Cardiac fibroblast (primary cell): ENCODE measurements around the gene PIGS.

ENCODE experiments used
- DNase-seq, 2 donors: peaks; one replicate each; pipeline versions ENCODE4 v3.0.0 to v3.0.0-alpha.2; 2010; ENCODE audit warnings: low read depth in 2 of 2
- H3K4me3 ChIP-seq, 2 donors: replicated peaks in 1 of 2; 1 replicate in 1 of 2; 2 replicates in 1 of 2; pipeline ENCODE4 v1.5.1; 2011; ENCODE audit warnings: low read depth in 2 of 2, low read length in 2 of 2, mild to moderate bottlenecking in 2 of 2, moderate library complexity in 1 of 2
- CTCF ChIP-seq: IDR thresholded peaks from one replicate; pipeline ENCODE4 v1.5.1; 2011; ENCODE audit warnings: low read depth, mild to moderate bottlenecking, low read length, inconsistent platforms

The PIGS gene

GRCh38 chr17:28571361-28572122 is at the start of gene PIGS:
PIGS (minus strand) TSS chr17:28571524; CDS start chr17:28571496, 28 bp downstream.
- no peak for TF ChIP-seq CTCF
- peak within 1 kb of the TSS; percentile 97 to 100 for H3K4me3 ChIP-seq
- peak; percentile 87 to 91 for DNase-seq

GRCh38 chr17:28620010-28620409 is 48.7 kb upstream of the PIGS start:
- H3K4me3 ChIP-seq, result no peak overlapping the region
- no peak for TF ChIP-seq CTCF
- no peak for DNase-seq

- no peak for TF ChIP-seq CTCF
- no peak overlapping the region for H3K4me3 ChIP-seq
Measured at GRCh38 chr17:28618464-28618863, 47.1 kb upstream of the PIGS start.

GRCh38 chr17:28616281-28616680 is 45.0 kb upstream of the PIGS start:
- DNase-seq, result no peak
- H3K4me3 ChIP-seq, result no peak overlapping the region

More at GRCh38 chr17:28618464-28618863, 47.1 kb upstream of the PIGS start:
- no peak for DNase-seq

GRCh38 chr17:28615260-28615940 is 44.1 kb upstream of the PIGS start:
- TF ChIP-seq CTCF, result no peak
- DNase-seq, result no peak
- no peak overlapping the region for H3K4me3 ChIP-seq

More at GRCh38 chr17:28616281-28616680, 45.0 kb upstream of the PIGS start:
- no peak for TF ChIP-seq CTCF

GRCh38 chr17:28613931-28614381 is 42.6 kb upstream of the PIGS start, which contains the start of gene RSKR:
RSKR (minus strand) TSS chr17:28614185; CDS start chr17:28614161, 24 bp downstream.
- DNase-seq, result no peak
- H3K4me3 ChIP-seq, result no peak within 1 kb of the TSS
- TF ChIP-seq CTCF, result no peak
